Uterus (tissue), 4 donors: Measurements from ENCODE around the gene ZNF850. TPM values are rescaled to one million over a fixed set of nuclear protein-coding genes. Genes with fewer than 3 reads are reported as not detected.

Source experiments
- DNase-seq, 2 donors: peaks; one replicate each; pipeline ENCODE4 v3.0.0-alpha.2; 2019 to 2020
- H3K27ac ChIP-seq, 2 donors: fragments of 200-600 bp; sonication (generic); 1 replicate in 1 of 2; 2 replicates in 1 of 2; pipeline ENCODE4 v1.5.1; 2016 to 2018
- H3K27me3 ChIP-seq, 2 donors: fragments of 200-600 bp; sonication (generic); one replicate each; pipeline ENCODE4 v1.5.1; 2018 to 2019; ENCODE audit warnings: control low read depth in 1 of 2
- H3K36me3 ChIP-seq, 2 donors: fragments of 200-600 bp; sonication (generic); one replicate each; pipeline ENCODE4 v1.5.1; 2019; ENCODE audit warnings: control low read depth in 1 of 2
- H3K4me1 ChIP-seq, 2 donors: fragments of 200-600 bp; sonication (generic); one replicate each; pipeline ENCODE4 v1.5.1; 2018 to 2019; ENCODE audit warnings: control low read depth in 1 of 2
- H3K4me3 ChIP-seq, 2 donors: fragments of 200-600 bp; sonication (generic); 1 replicate in 1 of 2; 2 replicates in 1 of 2; pipeline ENCODE4 v1.5.1; 2018 to 2019; ENCODE audit warnings: mild to moderate bottlenecking in 1 of 2
- H3K9me3 ChIP-seq, 2 donors: fragments of 200-600 bp; sonication (generic); one replicate each; pipeline ENCODE4 v1.5.1; 2019; ENCODE audit warnings: control low read depth in 1 of 2
- CTCF ChIP-seq, 4 experiments: fragments of 200-600 bp in 2 of 4; fragments of 450-650 bp in 2 of 4; sonication (generic) in 2 of 4; IDR thresholded peaks; one replicate each; pipeline ENCODE4 v1.5.1; 2016 to 2019; ENCODE audit warnings: antibody characterized with exemption in 4 of 4, mild to moderate bottlenecking in 2 of 4, moderate library complexity in 1 of 4
- POLR2A ChIP-seq, 2 donors: fragments of 450-650 bp; IDR thresholded peaks; one replicate each; pipeline ENCODE4 v1.6.1; 2016; ENCODE audit warnings: antibody characterized with exemption in 2 of 2, mild to moderate bottlenecking in 1 of 2, moderate library complexity in 1 of 2
- intact Hi-C: fragments of 100-400 bp; cut with DNase I; formaldehyde crosslinking; loops from one replicate; pipeline ENCODE4 v1.15.1; 2023; ENCODE audit warnings: low total_unique reads
- total RNA-seq, 4 donors: library from RNA; depleted of rRNA in 3 of 4; stranded (reverse); fragments of >200 nt in 3 of 4; gene quantifications; one replicate each; pipeline versions ENCODE4 v1.1.0 to v1.2.4, GENCODE V29; 2014 to 2023
- donor health status: DM: yes; HTN: yes; CAD: no.

ZNF850 gene
- total RNA-seq, 4 donors from 2014 or later, result 1.8 to 23.5 (median 7.3) TPM

- H3K36me3 ChIP-seq, result no peaks in the 10 kb centered on the region
- H3K27ac ChIP-seq, result no peak overlapping the region
- intact Hi-C loops, result no loop called here
- no peak for TF ChIP-seq POLR2A (IDR thresholded peaks at IDR 0.05)
- no peaks in the 10 kb centered on the region for H3K4me1 ChIP-seq
- H3K27me3 ChIP-seq, result no peaks in the 10 kb centered on the region
- no peak overlapping the region for H3K4me3 ChIP-seq
- H3K9me3 ChIP-seq, result peaks cover 0 to 31% of the 10 kb centered on the region in 2 donors
- no peak for DNase-seq
Measured at GRCh38 chr19:36679455-36679854, 93.2 kb downstream of the ZNF850 start.

GRCh38 chr19:36674201-36674600 is 98.4 kb downstream of the ZNF850 start:
- H3K4me3 ChIP-seq, result no peak overlapping the region
- no peak overlapping the region for H3K27ac ChIP-seq
- H3K27me3 ChIP-seq, result no peaks in the 10 kb centered on the region
- no peaks in the 10 kb centered on the region for H3K4me1 ChIP-seq
- H3K9me3 ChIP-seq, result peaks cover 0 to 45% of the 10 kb centered on the region in 2 donors
- H3K36me3 ChIP-seq, result no peaks in the 10 kb centered on the region
- TF ChIP-seq CTCF (IDR thresholded peaks at IDR 0.05), result no peak
- TF ChIP-seq POLR2A (IDR thresholded peaks at IDR 0.05), result no peak
- intact Hi-C loops, result no loop called here
- no peak for DNase-seq

- H3K27me3 ChIP-seq, result no peaks in the 10 kb centered on the region
- H3K36me3 ChIP-seq, result no peaks in the 10 kb centered on the region
- intact Hi-C loops, result no loop called here
- peaks cover 0 to 35% of the 10 kb centered on the region in 2 donors for H3K9me3 ChIP-seq
- no peak for DNase-seq
- H3K27ac ChIP-seq, result no peak overlapping the region
- H3K4me3 ChIP-seq, result no peak overlapping the region
- no peaks in the 10 kb centered on the region for H3K4me1 ChIP-seq
- TF ChIP-seq CTCF (IDR thresholded peaks at IDR 0.05) (no peak), POLR2A (IDR thresholded peaks at IDR 0.05) (no peak)
Measured at GRCh38 chr19:36672368-36672767, 100.2 kb downstream of the ZNF850 start.

GRCh38 chr19:36668646-36669045 is 104.0 kb downstream of the ZNF850 start:
- H3K9me3 ChIP-seq, result peaks cover 0 to 24% of the 10 kb centered on the region in 2 donors
- H3K36me3 ChIP-seq, result no peaks in the 10 kb centered on the region
- no peak overlapping the region for H3K4me3 ChIP-seq
- H3K27me3 ChIP-seq, result no peaks in the 10 kb centered on the region
- no peak overlapping the region for H3K27ac ChIP-seq
- intact Hi-C loops, result no loop called here
- H3K4me1 ChIP-seq, result no peaks in the 10 kb centered on the region
- no peak for DNase-seq
- no peak for TF ChIP-seq CTCF (IDR thresholded peaks at IDR 0.05)
- TF ChIP-seq POLR2A (IDR thresholded peaks at IDR 0.05), result no peak

- H3K4me1 ChIP-seq, result no peaks in the 10 kb centered on the region
- H3K4me3 ChIP-seq, result peak overlapping the region; percentile 70 to 74
- no peaks in the 10 kb centered on the region for H3K36me3 ChIP-seq
- no peaks in the 10 kb centered on the region for H3K27me3 ChIP-seq
- intact Hi-C loops, result no loop called here
- DNase-seq, result no peak
- H3K27ac ChIP-seq, result no peak overlapping the region
- peaks cover 0 to 7% of the 10 kb centered on the region in 2 donors for H3K9me3 ChIP-seq
- TF ChIP-seq CTCF (IDR thresholded peaks at IDR 0.05), result no peak
- TF ChIP-seq POLR2A (IDR thresholded peaks at IDR 0.05), result no peak
Measured at GRCh38 chr19:36665832-36666231, 106.8 kb downstream of the ZNF850 start.

Other genes starting within 250 kb of the ZNF850 start
- 10 to 100 TPM in 2 of 4 donors, 1 to 10 TPM in 2; 5.1 to 42.3 (median 13.9) TPM for gene ZNF260, start 244.5 kb downstream of the ZNF850 start, total RNA-seq
- 10 to 100 TPM in 2 of 4 donors, 1 to 10 TPM in 2; 4.9 to 44.5 (median 13.1) TPM for gene ZNF529, start 199.5 kb downstream of the ZNF850 start, total RNA-seq
- 10 to 100 TPM in 1 of 4 donors, 1 to 10 TPM in 2, under 1 TPM in 1; 0.59 to 29.4 (median 5.5) TPM for gene ZNF382, start 167.5 kb downstream of the ZNF850 start, total RNA-seq
- 10 to 100 TPM in 3 of 4 donors, 1 to 10 TPM in 1; 5.1 to 46.5 (median 20.7) TPM for gene ZNF461, start 106.0 kb downstream of the ZNF850 start, total RNA-seq
- 10 to 100 TPM in 3 of 4 donors, 1 to 10 TPM in 1; 6.5 to 27.9 (median 13.7) TPM for gene ZNF567, start 85.2 kb downstream of the ZNF850 start, total RNA-seq
- gene ZNF790, start 65.6 kb upstream of the ZNF850 start, total RNA-seq, result 10 to 100 TPM in 2 of 4 donors, 1 to 10 TPM in 2; 5.6 to 19.8 (median 8.3) TPM
- 10 to 100 TPM in 2 of 4 donors, 1 to 10 TPM in 2; 5.9 to 25.6 (median 12.8) TPM for gene ZNF345, start 78.1 kb upstream of the ZNF850 start, total RNA-seq
- 10 to 100 TPM in 1 of 4 donors, 1 to 10 TPM in 3; 2.1 to 11.5 (median 5.1) TPM for gene ZNF829, start 143.5 kb upstream of the ZNF850 start, total RNA-seq
- gene ZNF568, start 143.5 kb upstream of the ZNF850 start, total RNA-seq, result 10 to 100 TPM in 3 of 4 donors, 1 to 10 TPM in 1; 2.4 to 34.0 (median 15.5) TPM